Natural killer cell (primary cell): Measurements from ENCODE around the gene BMPR1A. TPM values are rescaled to one million over a fixed set of nuclear protein-coding genes. Genes with fewer than 3 reads are reported as not detected.

ENCODE experiments used
- ATAC-seq, 3 donors: fragments of 150-1000 bp in 2 of 3; fragments of 200-7000 bp in 1 of 3; cut with Tn5 transposase; 1 replicate in 1 of 3; 2 replicates in 2 of 3; pipeline ENCODE4 v1.10.0; 2021; ENCODE audit warnings: mild to moderate bottlenecking in 2 of 3, moderate library complexity in 2 of 3
- DNase-seq, 2 donors: peaks; one replicate each; pipeline versions ENCODE4 v3.0.0 to v3.0.0-alpha.2; 2013 to 2021; ENCODE audit warnings: mixed read lengths in 1 of 2
- H3K27ac ChIP-seq: one replicate; pipeline ENCODE4 v1.5.1; 2013; ENCODE audit warnings: mild to moderate bottlenecking, low read length
- H3K27me3 ChIP-seq: one replicate; pipeline ENCODE4 v1.6.1; 2013; ENCODE audit warnings: low read length; ENCODE audit not compliant: control insufficient read depth, insufficient read depth
- H3K36me3 ChIP-seq: one replicate; pipeline ENCODE4 v1.6.1; 2013; ENCODE audit warnings: low read length; ENCODE audit not compliant: control insufficient read depth, insufficient read depth
- H3K4me1 ChIP-seq: one replicate; pipeline ENCODE4 v1.6.1; 2013; ENCODE audit warnings: low read length; ENCODE audit not compliant: control insufficient read depth, insufficient read depth
- H3K4me3 ChIP-seq: one replicate; pipeline ENCODE4 v1.5.1; 2013; ENCODE audit warnings: low read length
- H3K9me3 ChIP-seq: one replicate; pipeline ENCODE4 v1.6.1; 2013; ENCODE audit warnings: low read length; ENCODE audit not compliant: control insufficient read depth, insufficient read depth
- H3K27ac Mint-ChIP-seq, 2 donors: one replicate each; pipeline ENCODE4 v1.8.0; 2022; ENCODE audit warnings: mild to moderate bottlenecking in 2 of 2, mixed read lengths in 2 of 2, moderate library complexity in 1 of 2
- H3K27me3 Mint-ChIP-seq, 2 donors: one replicate each; pipeline ENCODE4 v1.8.0; 2022; ENCODE audit warnings: low read depth in 2 of 2, mixed read lengths in 2 of 2
- H3K36me3 Mint-ChIP-seq: one replicate; pipeline ENCODE4 v1.8.0; 2022; ENCODE audit warnings: mixed read lengths
- H3K4me1 Mint-ChIP-seq, 2 donors: one replicate each; pipeline ENCODE4 v1.8.0; 2022; ENCODE audit warnings: mixed read lengths in 2 of 2
- H3K4me3 Mint-ChIP-seq: one replicate; pipeline ENCODE4 v1.8.0; 2022; ENCODE audit warnings: mild to moderate bottlenecking, moderate library complexity, mixed read lengths
- H3K9me3 Mint-ChIP-seq, 2 donors: one replicate each; pipeline ENCODE4 v1.8.0; 2022; ENCODE audit warnings: mixed read lengths in 2 of 2
- WGBS: methylation state at CpG from one replicate; pipeline ENCODE4 v1.1.7; 2013; ENCODE audit warnings: missing lambda C conversion rate; ENCODE audit not compliant: insufficient coverage; 5-methylcytosine and 5-hydroxymethylcytosine counted together
- intact Hi-C: fragments of 100-400 bp; cut with micrococcal nuclease; formaldehyde crosslinking; loops from one replicate; pipeline ENCODE4 v1.14.2; 2022
- total RNA-seq, 4 donors: library from RNA; stranded (reverse); fragments of 120-200 nt in 1 of 4; gene quantifications; one replicate each; pipeline versions ENCODE4 v1.2.3 to v1.2.4, GENCODE V29; 2013 to 2022
- TF ChIP-seq, protein P1 (sequence below): fragments of 200-600 bp; IDR thresholded peaks from one replicate; pipeline ENCODE4 v1.8.0; 2022; ENCODE audit warnings: antibody characterized with exemption

Gene BMPR1A
- total RNA-seq, 3 donors from 2014 or later (not counting 1 experiment from before 2014, with no cell fraction given), result 5.5 to 8.1 (median 7.7) TPM

DNA sequence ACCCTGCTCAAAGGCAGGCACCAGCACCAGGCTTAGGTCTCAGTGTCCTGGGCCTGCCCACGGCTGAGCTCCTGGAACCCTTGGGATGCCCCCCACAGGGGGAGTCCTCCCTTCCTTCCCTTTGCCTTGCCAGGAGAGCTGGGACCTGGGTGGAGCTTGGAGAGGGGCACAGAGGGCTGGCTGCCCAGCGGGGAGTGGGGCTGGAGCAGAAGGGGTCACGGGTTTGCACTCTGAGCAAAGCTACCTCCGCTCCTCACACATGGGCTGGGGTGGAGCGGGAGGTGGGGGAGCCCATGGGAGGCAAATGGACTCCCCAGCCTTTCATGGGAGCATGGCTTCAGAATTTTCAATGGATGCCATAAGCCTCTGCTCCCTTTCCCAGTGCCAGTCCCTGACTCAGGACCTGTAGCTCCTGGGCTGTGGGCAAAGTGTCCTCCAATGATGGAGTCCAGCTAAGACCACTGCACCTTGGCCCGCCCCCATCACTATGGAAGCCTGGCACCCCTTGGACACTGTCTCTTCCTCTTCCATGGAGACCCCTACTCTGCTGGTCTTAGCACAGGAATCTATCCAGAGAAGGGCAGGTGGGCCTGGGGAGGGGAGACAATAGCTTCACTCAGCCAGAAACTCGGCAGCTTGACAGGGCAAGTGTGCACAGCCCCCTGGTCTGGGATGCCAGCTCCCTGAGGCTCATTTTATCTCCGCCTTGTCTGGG lies 48.2 kb upstream of the BMPR1A start:
- Histone ChIP-seq H3K36me3 (no peaks in the 10 kb centered on the region), H3K4me3 (no peak overlapping the region), H3K27ac (no peak overlapping the region), H3K27me3 (no peaks in the 10 kb centered on the region), H3K9me3 (no peaks in the 10 kb centered on the region), H3K4me1 (peaks cover 22% of the 10 kb centered on the region)
- no peak for DNase-seq
- H3K9me3 Mint-ChIP-seq, result no peaks in the 10 kb centered on the region
- H3K27me3 Mint-ChIP-seq, result no peaks in the 10 kb centered on the region
- TF ChIP-seq, protein P1, sequence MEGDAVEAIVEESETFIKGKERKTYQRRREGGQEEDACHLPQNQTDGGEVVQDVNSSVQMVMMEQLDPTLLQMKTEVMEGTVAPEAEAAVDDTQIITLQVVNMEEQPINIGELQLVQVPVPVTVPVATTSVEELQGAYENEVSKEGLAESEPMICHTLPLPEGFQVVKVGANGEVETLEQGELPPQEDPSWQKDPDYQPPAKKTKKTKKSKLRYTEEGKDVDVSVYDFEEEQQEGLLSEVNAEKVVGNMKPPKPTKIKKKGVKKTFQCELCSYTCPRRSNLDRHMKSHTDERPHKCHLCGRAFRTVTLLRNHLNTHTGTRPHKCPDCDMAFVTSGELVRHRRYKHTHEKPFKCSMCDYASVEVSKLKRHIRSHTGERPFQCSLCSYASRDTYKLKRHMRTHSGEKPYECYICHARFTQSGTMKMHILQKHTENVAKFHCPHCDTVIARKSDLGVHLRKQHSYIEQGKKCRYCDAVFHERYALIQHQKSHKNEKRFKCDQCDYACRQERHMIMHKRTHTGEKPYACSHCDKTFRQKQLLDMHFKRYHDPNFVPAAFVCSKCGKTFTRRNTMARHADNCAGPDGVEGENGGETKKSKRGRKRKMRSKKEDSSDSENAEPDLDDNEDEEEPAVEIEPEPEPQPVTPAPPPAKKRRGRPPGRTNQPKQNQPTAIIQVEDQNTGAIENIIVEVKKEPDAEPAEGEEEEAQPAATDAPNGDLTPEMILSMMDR, result no peak
- no peak overlapping the region for H3K27ac Mint-ChIP-seq
- H3K4me3 Mint-ChIP-seq, result no peak overlapping the region
- no peaks in the 10 kb centered on the region for H3K36me3 Mint-ChIP-seq
- 97% methylated on average over 8 of the region's 8 CpGs for WGBS
- peaks cover 25 to 34% of the 10 kb centered on the region in 2 donors for H3K4me1 Mint-ChIP-seq
- intact Hi-C loops, result no loop called here
- no peak for ATAC-seq

DNA sequence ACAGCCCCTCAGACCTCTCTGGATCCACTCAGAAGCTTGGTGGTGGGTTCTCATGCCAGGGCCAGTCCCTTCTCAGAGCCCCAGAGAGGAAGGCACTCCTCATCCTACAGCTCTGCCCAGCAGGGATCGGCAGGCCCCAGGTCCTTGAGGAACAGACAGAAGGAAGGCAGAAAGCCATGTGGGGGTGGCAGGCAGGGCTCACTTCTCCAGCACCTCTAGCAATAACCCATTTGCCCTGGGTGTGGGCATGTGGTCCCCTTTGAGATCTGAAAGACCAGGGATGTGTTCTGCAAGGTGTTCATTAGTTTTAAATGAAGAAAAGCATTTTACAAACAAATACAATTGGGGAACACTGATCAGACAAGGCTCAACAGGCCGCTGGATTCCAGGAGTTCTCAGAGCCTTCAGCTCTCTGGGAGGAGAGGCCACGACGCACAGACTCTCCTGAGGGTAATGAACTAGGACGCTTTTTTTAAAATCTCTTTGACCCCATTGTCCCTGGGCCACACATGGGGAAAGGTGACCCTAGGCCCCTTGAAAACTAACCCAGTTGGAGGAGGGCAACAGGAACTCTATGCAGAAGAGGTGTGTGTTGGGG lies 47.5 kb upstream of the BMPR1A start:
- H3K27me3 Mint-ChIP-seq, result no peaks in the 10 kb centered on the region
- Histone ChIP-seq H3K27me3 (no peaks in the 10 kb centered on the region), H3K27ac (no peak overlapping the region), H3K36me3 (no peaks in the 10 kb centered on the region), H3K9me3 (no peaks in the 10 kb centered on the region), H3K4me3 (no peak overlapping the region), H3K4me1 (peaks cover 22% of the 10 kb centered on the region)
- 96% methylated on average over 5 of the region's 5 CpGs for WGBS
- intact Hi-C loops, result no loop called here
- no peaks in the 10 kb centered on the region for H3K36me3 Mint-ChIP-seq
- peaks cover 25 to 34% of the 10 kb centered on the region in 2 donors for H3K4me1 Mint-ChIP-seq
- TF ChIP-seq, protein P1, result no peak
- H3K27ac Mint-ChIP-seq, result peak overlapping the region in 1 of 2 donors; percentile 93
- ATAC-seq (no peak), DNase-seq (no peak)
- peak overlapping the region; percentile 9 for H3K4me3 Mint-ChIP-seq
- no peaks in the 10 kb centered on the region for H3K9me3 Mint-ChIP-seq

DNA sequence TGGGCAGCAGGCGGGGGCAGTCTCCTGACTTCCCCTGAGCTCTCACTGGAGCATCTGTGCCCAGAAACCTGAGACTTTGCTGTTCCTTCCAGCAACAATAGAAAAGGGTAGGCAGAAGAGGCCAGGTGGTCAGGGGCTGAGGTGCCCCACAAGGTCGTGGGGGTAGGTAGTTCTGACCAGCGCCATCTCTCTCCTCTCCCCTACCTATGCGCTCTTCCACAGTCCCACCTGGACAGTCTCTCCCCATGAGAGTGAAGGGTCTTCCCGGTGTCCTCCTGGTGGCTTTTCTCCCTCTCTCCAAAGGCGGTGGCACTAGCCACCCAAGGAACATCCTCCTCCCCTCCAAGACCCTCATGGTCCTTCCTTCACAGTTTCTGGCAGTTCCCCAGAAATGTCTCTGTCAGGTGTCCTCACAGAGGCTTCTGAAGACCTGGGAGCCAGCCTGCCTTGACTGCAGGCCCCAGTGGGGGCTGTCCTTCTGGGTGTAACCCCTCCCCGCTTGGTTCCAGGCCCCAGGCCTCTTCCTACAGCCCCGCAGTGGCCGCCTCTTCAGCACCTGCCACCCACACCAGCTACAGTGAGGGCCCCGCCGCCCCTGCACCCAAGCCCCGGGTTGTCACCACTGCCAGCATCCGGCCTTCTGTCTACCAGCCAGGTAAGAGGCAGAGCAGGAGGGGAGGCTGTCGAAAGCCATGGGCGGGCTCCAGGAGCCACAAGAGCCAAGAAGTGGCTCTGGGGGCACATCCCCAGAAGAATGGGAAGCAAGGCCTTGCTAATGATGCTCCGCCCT lies 46.8 kb upstream of the BMPR1A start:
- 95% methylated on average over 15 of the region's 16 CpGs for WGBS
- Histone ChIP-seq H3K4me1 (peaks cover 22% of the 10 kb centered on the region), H3K4me3 (no peak overlapping the region), H3K36me3 (no peaks in the 10 kb centered on the region), H3K9me3 (no peaks in the 10 kb centered on the region), H3K27me3 (no peaks in the 10 kb centered on the region), H3K27ac (no peak overlapping the region)
- intact Hi-C loops, result no loop called here
- no peak for DNase-seq
- H3K4me1 Mint-ChIP-seq, result peaks cover 25 to 34% of the 10 kb centered on the region in 2 donors
- peak overlapping the region; percentile 81 to 93 for H3K27ac Mint-ChIP-seq
- ATAC-seq, result no peak
- TF ChIP-seq, protein P1, result no peak
- no peaks in the 10 kb centered on the region for H3K9me3 Mint-ChIP-seq
- H3K36me3 Mint-ChIP-seq, result no peaks in the 10 kb centered on the region
- H3K4me3 Mint-ChIP-seq, result peak overlapping the region; percentile 86
- H3K27me3 Mint-ChIP-seq, result no peaks in the 10 kb centered on the region
